HG03575 (cell line): ENCODE measurements around the gene MYLIP.
"Not testable (repeated sequence)": the region's sequence is repeated elsewhere in the genome, so short reads cannot be mapped to it uniquely, and the experiment has no call there.

Experiments used
- ATAC-seq: cut with Tn5 transposase; IDR thresholded peaks from one replicate; pipeline ENCODE4 v1.9.1; 2021; ENCODE audit not compliant: unreplicated experiment, insufficient number of reproducible peaks, low FRiP score; ENCODE audit errors: extremely low read depth

MYLIP gene

GRCh38 chr6:16163535-16164300, 34.8 kb downstream of the MYLIP start:
- no peak for ATAC-seq

GRCh38 chr6:16165641-16166040, 36.8 kb downstream of the MYLIP start:
- ATAC-seq = no peak

- no peak for ATAC-seq
Observed at GRCh38 chr6:16166871-16167608, 38.2 kb downstream of the MYLIP start.

GRCh38 chr6:16168121-16168520, 39.2 kb downstream of the MYLIP start:
- ATAC-seq = no peak

- no peak for ATAC-seq
Observed at GRCh38 chr6:16168858-16169257, 40.0 kb downstream of the MYLIP start.

- no peak for ATAC-seq
Observed at GRCh38 chr6:16171400-16171799, 42.5 kb downstream of the MYLIP start.

- ATAC-seq = no peak
Observed at GRCh38 chr6:16173167-16173940, 44.5 kb downstream of the MYLIP start.

GRCh38 chr6:16174416-16175078, 45.7 kb downstream of the MYLIP start:
- no peak for ATAC-seq

- ATAC-seq = not testable (repeated sequence)
Observed at GRCh38 chr6:16176600-16176999, 47.7 kb downstream of the MYLIP start.

GRCh38 chr6:16177881-16178280, 49.0 kb downstream of the MYLIP start:
- no peak for ATAC-seq

- no peak for ATAC-seq
Observed at GRCh38 chr6:16178351-16178750, 49.5 kb downstream of the MYLIP start.

- no peak for ATAC-seq
Observed at GRCh38 chr6:16179063-16179462, 50.2 kb downstream of the MYLIP start.

- no peak for ATAC-seq
Observed at GRCh38 chr6:16179970-16180431, 51.1 kb downstream of the MYLIP start.

- ATAC-seq = no peak
Observed at GRCh38 chr6:16180696-16181438, 52.0 kb downstream of the MYLIP start.

GRCh38 chr6:16181439-16182297, 52.8 kb downstream of the MYLIP start:
- no peak for ATAC-seq

GRCh38 chr6:16183187-16183664, 54.3 kb downstream of the MYLIP start:
- no peak for ATAC-seq

GRCh38 chr6:16184129-16184528, 55.2 kb downstream of the MYLIP start:
- no peak for ATAC-seq
